ENCODE results near the gene UTP25.

DNA sequence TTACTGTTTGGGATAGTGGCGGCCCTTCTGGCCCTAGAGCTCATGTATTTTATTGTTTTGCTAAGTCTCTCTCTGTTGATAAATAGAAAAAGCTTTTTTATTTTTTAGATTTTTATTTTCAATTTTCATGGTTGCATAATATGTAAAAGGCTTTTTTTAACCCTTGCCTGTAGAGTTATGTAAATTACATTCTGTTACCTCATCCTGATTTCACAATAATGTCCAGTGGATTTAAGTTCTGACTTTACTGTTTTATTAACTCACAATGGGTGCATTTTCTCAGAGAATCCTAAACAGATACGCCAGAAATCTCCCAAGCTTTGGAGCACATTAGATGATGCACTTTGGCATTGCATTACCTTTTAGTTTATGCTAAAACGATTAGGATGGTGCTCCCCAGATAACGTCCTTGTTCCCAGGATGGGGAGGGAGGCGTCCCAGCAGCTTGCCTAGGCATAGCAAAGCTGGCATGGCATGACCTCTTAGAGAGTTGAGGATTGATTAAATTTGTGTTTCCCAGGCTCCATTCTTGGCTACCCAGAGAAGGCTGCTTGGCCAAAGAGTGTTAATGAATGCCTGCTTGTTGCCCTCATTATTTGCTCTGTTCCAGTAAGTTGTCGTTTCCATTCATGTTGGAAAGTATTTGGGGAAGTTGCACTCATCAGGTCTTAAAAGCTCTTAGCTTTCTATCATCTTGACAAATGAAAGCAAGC, 17.1 kb downstream of the UTP25 start:
- TF ChIP-seq, protein P1, sequence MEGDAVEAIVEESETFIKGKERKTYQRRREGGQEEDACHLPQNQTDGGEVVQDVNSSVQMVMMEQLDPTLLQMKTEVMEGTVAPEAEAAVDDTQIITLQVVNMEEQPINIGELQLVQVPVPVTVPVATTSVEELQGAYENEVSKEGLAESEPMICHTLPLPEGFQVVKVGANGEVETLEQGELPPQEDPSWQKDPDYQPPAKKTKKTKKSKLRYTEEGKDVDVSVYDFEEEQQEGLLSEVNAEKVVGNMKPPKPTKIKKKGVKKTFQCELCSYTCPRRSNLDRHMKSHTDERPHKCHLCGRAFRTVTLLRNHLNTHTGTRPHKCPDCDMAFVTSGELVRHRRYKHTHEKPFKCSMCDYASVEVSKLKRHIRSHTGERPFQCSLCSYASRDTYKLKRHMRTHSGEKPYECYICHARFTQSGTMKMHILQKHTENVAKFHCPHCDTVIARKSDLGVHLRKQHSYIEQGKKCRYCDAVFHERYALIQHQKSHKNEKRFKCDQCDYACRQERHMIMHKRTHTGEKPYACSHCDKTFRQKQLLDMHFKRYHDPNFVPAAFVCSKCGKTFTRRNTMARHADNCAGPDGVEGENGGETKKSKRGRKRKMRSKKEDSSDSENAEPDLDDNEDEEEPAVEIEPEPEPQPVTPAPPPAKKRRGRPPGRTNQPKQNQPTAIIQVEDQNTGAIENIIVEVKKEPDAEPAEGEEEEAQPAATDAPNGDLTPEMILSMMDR (IDR thresholded peaks at IDR 0.05): no peak
- TF ChIP-seq POLR2A (IDR thresholded peaks at IDR 0.05): no peak

All from adrenal gland (tissue), 5 donors.